Smooth muscle cell of the brain vasculature (primary cell): Measurements from ENCODE around the gene GBE1.
A peak's percentile ranks its signal among the peaks of the same experiment; 100 is the strongest.

Experiments used
- DNase-seq: peaks from one replicate; pipeline ENCODE4 v3.0.0-alpha.2; 2012; ENCODE audit warnings: low read depth, low spot score

GBE1 gene

DNA sequence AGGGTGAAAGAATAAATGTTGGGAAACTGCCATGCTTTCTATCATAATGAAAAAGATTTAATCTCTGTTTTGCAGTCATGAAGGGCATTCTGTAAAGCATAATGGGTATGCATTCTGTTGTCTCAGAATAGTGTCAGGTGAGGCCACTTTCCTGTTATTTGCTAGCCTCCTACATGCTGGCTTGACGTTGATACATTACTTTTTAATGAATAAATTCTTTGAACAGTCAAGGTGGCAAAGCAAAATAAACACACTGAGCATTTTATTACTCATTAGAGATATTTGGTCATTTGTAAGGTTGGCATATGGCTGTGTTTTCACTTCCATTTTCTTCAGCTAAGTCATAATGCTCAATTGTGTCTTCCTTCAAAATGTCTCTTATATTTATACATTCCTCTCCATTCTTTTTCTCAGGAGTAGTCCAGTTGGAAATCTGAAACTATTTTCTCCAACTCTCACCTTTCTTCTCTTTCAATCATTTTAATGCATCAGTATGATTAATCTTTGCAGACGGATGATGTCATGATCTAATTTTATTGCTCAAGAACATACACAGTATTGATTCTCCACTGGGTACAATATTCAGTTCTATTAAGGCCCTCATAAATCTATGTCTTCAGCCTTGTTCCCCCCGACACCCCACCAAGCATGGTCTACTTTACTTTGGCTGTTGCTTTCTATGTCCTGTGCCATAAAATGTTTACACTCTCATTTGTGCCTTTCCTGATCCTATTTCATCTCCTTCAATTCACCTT is 290.7 kb downstream of the GBE1 start:
- no peak for DNase-seq

DNA sequence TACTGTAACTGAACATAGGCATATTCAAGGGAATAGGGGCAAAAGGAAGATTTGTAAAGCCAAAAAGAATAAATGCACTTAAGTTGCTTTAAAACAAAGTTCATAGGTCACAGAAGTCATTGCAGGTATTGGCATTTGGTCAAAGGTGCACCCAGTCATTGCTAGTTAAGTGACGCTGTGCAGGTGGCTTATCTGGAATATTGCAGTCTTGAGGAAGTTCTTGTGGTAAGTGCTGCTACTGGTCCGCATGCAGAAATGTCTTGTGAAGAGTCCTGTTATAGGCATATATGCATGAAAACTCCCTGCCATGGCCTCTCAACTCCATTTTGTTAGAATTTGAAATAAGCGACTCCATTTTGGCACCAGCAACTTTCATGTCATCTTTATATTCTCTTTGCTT is 293.1 kb downstream of the GBE1 start:
- DNase-seq: no peak

DNA sequence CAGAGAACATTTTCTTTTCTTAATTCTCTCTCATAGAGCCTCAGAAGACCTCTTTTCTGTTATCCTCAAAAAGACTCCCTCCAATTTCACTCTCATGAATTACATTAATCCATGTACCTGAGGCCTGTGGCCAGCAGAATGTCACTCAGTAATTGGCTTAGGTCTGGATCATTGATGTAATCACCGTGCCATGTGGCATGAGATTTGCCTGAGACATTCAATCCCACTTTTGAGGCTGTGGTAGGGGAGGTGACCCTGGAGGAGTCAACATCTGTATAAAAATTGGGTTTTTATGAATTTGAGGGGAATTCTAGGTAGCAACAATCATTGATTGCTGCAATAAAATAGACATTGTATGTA is 295.3 kb downstream of the GBE1 start:
- no peak for DNase-seq

DNA sequence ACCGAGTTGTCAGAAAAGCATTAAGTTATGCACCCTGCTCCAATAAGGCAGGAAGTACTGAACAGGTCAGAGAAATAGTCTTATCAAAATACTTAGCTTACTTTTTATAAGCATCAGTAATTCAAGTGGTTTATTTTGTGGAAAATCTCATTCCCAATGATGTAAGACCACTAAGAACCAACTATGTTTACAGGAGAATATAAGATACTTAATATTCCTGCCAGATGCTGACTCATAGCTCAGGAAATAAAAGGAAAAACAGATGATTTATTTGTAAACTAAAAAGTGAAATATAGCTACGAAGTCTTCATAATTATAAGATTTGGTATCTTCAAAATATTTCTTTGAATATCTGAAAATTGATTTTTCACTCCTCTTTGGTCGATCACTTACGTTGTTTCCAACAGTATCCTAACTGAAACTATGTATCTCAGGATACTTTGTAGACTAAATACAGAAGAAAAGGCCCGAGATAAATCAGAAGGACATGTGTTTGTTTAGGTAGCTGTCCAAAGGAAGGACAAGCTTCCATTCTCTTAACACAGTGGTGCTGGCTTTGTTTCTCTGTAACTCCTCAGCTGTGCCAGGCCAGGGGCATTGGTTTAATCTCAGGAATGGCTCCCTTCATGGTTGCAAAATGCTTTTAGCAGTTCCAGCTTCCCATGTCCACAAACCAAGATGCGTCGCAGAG is 295.8 kb downstream of the GBE1 start:
- no peak for DNase-seq

DNA sequence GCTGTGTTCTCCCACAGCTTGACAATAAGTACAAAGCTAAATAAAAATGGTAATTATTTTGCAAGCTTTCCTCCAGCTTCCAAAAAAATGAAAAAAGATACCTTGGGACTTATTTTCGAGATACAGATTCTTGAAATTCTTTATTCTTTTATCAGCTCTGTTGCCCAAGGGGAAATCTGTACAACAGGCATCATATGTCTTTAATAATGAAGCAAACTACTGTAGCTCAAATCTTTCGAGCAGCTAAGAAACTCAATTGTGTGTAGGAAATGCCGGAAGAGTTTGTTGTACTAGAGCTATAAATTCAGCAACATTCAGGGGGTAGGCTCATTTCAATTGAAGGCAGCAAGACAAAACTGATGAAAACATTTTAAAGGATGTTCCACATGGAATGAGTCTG is 297.7 kb downstream of the GBE1 start:
- no peak for DNase-seq

DNA sequence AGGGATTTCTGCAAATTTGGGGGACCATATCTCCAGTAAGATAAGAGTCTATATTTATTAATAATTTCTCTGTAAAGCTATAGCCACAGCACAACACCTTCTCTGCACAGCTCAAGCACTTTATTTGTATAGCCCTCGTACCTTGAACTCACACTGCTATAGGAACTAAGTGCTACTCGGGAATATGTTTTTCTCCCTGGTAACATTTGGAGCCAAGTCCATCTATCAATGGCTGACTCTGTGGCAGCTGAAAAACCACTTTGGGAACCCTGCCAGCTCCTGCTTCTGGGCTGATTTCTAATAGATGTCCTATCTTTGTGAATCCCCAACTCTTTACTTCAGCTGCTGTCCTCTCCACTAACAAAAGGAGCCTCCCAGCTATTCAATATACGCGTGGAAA is 298.5 kb downstream of the GBE1 start:
- DNase-seq: no peak

DNA sequence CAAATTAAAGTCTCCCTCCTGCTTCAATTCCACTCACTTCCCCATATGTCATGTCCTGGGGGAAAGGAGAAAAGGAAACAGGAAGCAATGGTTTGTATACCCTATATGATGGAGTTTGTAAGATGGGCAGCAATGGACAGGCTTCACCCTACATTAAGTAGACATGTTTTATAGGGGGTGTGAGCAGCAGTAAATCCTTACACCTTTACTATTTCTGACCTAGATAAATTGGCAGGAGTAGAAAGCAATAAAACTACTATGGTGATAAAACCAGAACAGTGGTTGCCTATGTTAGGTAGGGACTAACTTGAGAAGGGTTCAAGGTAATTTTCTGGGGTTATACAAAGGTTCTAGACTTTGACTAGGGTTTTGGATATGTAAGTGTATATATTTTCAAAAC is 301.7 kb downstream of the GBE1 start:
- no peak for DNase-seq

DNA sequence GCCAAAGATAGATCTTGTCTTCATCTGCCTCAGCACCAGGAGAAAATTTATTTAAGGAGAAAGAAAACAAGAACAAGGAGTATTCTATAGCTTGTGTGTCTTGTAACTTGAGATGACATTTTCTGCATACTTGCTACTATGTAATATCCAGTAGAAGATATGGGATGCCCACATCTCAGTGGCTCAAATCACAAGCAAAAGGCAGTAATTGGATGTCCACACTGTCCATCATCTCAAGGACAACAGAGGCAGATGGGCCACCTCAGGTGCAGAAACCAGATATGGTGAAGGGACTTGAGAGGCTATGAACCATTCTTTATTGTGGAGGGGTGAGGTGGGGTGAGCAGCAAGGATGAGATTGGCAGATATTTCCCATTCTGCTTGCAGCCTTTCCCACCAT is 309.0 kb downstream of the GBE1 start:
- no peak for DNase-seq

DNA sequence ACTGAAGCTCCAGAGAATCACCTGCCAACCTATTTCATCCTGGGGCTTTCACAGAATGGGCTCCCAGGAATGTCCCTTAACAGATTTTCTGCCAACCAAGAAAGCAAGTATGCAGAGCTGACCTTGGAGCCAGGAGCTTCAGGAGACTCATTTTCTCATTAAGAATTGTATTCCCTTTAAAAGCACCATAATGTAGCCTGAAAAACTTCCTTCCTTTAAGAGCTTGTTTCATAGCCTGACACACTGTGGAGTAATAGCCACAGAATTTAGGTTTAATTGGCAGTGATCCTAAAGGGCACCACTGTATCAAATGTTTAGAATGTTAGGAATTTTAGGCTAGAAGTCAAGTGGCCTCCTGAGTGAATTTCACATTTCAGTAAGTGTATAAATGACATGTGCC is 309.8 kb downstream of the GBE1 start:
- no peak for DNase-seq

DNA sequence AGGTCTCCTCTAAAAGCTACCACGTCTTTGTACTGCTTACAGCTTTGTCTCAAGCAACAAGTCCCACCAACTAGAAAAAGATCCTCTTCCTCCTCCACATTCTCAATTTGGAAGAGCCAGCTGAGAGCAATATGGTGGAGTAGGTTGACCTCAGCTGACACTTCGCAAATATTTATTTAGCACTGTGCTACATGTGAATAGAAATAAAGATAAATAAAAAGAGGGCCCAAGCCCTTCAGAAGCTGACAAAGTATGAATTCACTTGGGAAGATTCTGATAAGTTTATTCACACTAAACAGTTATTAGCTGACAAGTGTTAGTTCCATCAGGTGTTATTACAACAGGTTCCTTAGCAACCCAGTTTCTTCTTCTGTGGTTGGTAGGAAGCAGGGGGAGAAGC is 310.3 kb downstream of the GBE1 start:
- DNase-seq: no peak

DNA sequence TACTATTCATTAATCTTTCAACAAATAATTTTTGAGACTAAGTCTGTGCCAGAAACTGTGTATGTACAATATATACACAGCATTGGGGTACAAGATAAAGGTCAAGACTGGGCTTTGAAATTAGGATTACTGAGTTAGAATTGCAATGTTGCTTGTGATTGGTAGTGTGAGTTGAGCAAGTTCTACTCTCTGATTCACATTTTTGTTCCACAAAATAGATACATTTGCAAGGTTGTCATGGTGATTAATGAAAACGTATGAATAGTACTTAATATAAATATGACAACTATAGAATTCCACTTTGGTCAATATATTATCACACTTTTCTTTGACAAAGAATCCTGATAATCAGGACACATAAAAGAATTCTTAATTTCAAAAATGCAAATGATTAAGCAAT is 314.6 kb downstream of the GBE1 start:
- DNase-seq: no peak

DNA sequence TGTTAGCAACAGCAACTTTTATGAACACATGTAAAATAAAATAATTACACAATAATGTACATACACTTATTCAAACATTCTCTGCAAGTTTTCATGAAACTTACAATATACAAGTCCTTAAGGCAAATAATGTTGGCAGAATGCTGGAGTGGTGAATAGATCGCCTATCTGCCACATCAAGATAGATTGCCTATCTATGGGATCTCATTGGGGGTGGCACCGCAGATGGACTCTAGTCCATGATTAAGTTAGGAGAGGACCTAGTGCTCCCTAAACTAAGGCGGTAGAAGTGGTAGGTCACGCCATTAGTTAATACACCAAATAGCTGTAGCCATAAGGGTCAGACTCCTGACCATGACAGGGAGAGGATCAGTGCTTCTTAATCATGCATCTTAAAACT is 315.7 kb downstream of the GBE1 start:
- no peak for DNase-seq

DNA sequence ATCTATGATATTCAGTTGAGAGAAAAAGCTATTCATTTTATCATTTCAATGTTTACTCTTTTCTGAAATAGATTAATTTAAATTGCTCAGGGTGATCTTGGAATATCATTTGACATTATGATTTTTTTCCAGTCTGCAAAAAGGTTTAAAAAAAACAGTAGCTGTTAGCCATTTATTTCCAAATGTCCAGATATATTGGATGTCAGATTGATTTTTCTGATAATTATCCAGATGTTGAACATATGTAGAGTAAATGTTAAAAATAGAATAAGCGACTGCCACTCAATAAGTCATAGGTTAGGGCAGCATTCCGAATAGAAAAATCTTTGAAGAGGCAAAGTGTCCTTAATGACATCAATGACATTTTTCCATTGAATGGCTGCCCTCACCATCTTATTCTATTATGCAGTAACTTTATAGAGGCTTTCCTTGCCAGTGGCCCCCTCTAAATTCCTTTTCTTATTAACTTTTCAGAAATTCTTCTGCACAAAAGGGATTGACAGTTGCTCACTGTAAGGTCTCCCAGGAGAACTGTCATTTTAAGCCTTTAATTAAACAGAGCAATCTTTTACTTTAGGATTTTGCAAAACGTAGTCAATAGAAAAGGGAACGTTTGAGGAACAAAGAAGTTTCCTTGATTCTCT is 316.5 kb downstream of the GBE1 start:
- no peak for DNase-seq

DNA sequence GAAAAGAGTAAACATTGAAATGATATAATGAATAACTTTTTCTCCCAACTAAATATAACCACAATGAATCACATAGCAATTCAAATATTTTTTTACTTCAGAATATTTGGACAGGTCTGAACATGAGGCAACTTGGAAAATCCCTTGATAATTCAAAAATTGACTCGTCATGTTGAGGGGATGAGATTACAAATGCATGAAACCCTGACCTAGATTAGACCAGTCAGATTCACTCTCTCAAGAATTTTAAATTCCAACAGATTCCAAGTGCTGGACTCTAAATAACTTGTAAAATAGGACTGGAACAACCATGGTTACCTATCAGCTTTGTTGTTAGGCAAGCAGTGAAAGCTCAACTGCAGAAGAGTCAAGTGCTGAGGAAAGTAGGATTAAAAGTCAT is 317.5 kb downstream of the GBE1 start:
- peak; percentile 7 for DNase-seq

DNA sequence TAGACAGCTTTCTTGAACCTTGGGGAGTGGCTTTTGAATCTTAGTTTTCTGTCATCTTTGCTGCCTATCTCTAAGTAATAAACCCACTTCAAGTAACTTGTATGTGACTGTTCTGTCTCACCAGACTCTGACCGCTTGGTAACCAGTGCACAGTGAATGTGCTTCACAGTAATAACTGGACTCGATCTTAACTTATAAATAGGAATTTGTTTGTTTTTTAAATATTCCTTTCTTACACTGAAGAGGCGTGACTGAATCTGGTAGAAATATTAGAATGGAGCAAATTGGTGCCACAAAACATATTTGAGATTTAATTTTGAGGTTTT is 318.0 kb downstream of the GBE1 start:
- DNase-seq: no peak

DNA sequence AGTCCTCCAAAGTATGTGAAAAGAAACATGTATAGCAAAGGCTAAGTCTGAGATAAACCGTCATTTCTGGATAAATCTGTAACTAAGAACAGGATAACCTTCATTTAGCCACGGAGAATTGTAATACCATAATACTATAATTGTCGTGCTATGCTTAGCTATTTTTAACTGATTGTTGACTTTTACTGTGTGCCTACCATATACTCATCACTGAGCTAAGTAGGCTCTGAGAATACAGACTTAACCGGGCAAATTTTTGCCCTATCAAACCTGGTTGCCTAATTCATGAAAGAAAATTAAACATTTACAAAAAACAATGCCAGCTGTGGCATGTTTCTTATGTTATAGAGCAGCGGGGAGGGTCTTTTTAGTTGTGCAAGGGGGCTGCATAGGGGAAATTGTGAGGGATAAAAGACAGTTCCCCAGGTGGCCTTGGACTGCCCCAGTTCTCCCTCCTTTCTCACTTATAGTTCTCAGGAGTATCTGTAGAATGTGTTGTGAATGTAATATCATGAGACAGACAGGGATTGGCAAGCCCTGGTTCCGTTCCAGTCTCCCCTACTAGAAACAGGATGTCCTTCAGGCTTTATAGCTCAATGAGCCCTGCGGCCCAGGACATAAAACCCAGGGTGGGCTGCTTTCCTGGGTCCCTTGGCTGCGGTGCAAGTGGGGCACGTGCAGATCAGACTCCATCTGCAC is 318.5 kb downstream of the GBE1 start:
- DNase-seq: no peak

DNA sequence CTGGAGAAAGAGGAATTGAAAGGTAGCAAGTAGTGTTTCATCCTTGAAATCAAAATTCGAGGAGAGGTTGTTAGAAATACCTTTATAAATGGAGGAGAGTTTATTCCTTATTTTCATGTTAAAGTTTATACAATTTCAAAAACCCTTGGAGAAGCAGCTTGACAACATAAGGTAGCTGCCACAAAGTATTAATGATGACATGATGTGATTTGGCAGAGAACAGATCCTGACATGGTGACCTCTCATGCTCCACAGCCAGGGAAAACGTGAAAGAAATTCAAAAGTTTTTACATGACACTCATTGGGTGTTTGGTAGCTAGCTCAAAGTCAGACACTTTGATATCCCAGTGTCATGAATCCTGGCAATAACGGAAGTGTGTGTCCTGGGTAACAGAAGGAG is 320.8 kb downstream of the GBE1 start:
- no peak for DNase-seq
